GM23338 (cell line): ENCODE data around the gene GNMT.

Experiments
- CREB1 ChIP-seq: fragments of 250-450 bp; sonication (Bioruptor Pico); IDR thresholded peaks from 2 replicates; pipeline ENCODE4 v1.5.0; 2020; ENCODE audit warnings: low read depth, mild to moderate bottlenecking, moderate library complexity
- CTCF ChIP-seq, 2 experiments: fragments of 200-600 bp in 1 of 2; sonication (generic) in 1 of 2; conservative IDR thresholded peaks; 2 replicates each; pipeline versions ENCODE4 v1.5.1 to v1.6.1; 2016 to 2017; ENCODE audit warnings: antibody characterized with exemption in 2 of 2, low read depth in 2 of 2, mild to moderate bottlenecking in 2 of 2, moderate library complexity in 1 of 2
- ETS1 ChIP-seq: IDR thresholded peaks from 2 replicates; pipeline ENCODE4 v1.6.1; 2016; ENCODE audit warnings: antibody characterized with exemption
- EZH2 ChIP-seq: fragments of 200-600 bp; sonication (generic); IDR thresholded peaks from one replicate; pipeline ENCODE4 v1.8.0; 2017; ENCODE audit warnings: antibody characterized with exemption, mild to moderate bottlenecking, low read depth; ENCODE audit not compliant: unreplicated experiment
- EZH2phosphoT487 ChIP-seq: fragments of 200-600 bp; sonication (generic); IDR thresholded peaks from one replicate; pipeline ENCODE4 v1.8.1; 2018; ENCODE audit warnings: antibody characterized with exemption; ENCODE audit not compliant: unreplicated experiment
- JUNB ChIP-seq: IDR thresholded peaks from one replicate; pipeline ENCODE4 v1.6.1; 2016; ENCODE audit warnings: antibody characterized with exemption; ENCODE audit not compliant: unreplicated experiment
- NANOG ChIP-seq: IDR thresholded peaks from 2 replicates; pipeline ENCODE4 v1.6.1; 2016; ENCODE audit warnings: antibody characterized with exemption, borderline replicate concordance
- POLR2AphosphoS5 ChIP-seq: IDR thresholded peaks from 2 replicates; pipeline ENCODE4 v1.6.1; 2016; ENCODE audit warnings: antibody characterized with exemption, low read depth
- REST ChIP-seq: IDR thresholded peaks from one replicate; pipeline ENCODE4 v1.6.1; 2018; ENCODE audit warnings: antibody characterized with exemption; ENCODE audit not compliant: unreplicated experiment
- STAT1 ChIP-seq: IDR thresholded peaks from one replicate; pipeline ENCODE4 v1.6.1; 2016; ENCODE audit warnings: antibody characterized with exemption; ENCODE audit not compliant: unreplicated experiment
- ZNF331 ChIP-seq: fragments of 250-450 bp; sonication (Bioruptor Pico); IDR thresholded peaks from 2 replicates; pipeline ENCODE4 v1.5.0; 2020; ENCODE audit warnings: low read depth, mild to moderate bottlenecking, moderate library complexity

GRCh38 chr6:43006251-43006650 lies 45.7 kb downstream of the GNMT start:
- TF ChIP-seq EZH2 (no peak), CREB1 (CRISPR knock-in tag) (no peak), CTCF (conservative IDR thresholded peaks at IDR 0.05; ENCODE audit: low read depth in 2 of 2) (no peak), POLR2AphosphoS5 (no peak), EZH2phosphoT487 (no peak), REST (no peak), JUNB (no peak), ETS1 (no peak), STAT1 (no peak), ZNF331 (CRISPR knock-in tag) (no peak), NANOG (no peak)
